Endothelial cell of umbilical vein (primary cell): ENCODE results near the gene TMIE. TPM values are rescaled to one million over a fixed set of nuclear protein-coding genes. Genes with fewer than 3 reads are reported as not detected.

Experiments used
- BruUV-seq: library from RNA; stranded (reverse); fragments of 400-500 nt; replicated peaks from 2 replicates; lab custom pipeline; 2021; lab: Mats Ljungman, UMichigan
- CTCF ChIA-PET: fragments of 300-600, 350-600 bp; sonication (Branson Sonifier 250); formaldehyde crosslinking; loops from one replicate; lab custom pipeline; 2021; ENCODE audit warnings: antibody characterized with exemption, inconsistent platforms; lab: Charles Lee
- POLR2A ChIA-PET: fragments of 300-600, 350-600 bp; sonication (Branson Sonifier 250); formaldehyde crosslinking; loops from one replicate; lab custom pipeline; 2021; ENCODE audit warnings: antibody characterized with exemption, inconsistent platforms; lab: Charles Lee
- DNase-seq: peaks from one replicate; pipeline ENCODE4 v3.0.0-alpha.2; 2011; ENCODE audit warnings: low read depth, low spot score
- FAIRE-seq: peaks from 2 replicates; lab custom pipeline; 2011; peaks lifted over from hg19 to GRCh38; lab: Jason Lieb, UNC
- H2AFZ ChIP-seq: 2 replicates; pipeline ENCODE4 v1.6.0; 2012; ENCODE audit warnings: low read depth, low read length, control low read depth, inconsistent platforms
- H3K27ac ChIP-seq: 2 replicates; pipeline ENCODE4 v1.5.1; 2011; ENCODE audit warnings: low read depth, mild to moderate bottlenecking, control low read depth, low read length, moderate library complexity; ENCODE audit not compliant: insufficient read depth
- H3K27me3 ChIP-seq, 2 experiments: 2 replicates each; pipeline versions ENCODE4 v1.6.0 to v1.6.1; 2011; ENCODE audit warnings: low read length in 2 of 2, mixed read lengths in 1 of 2; ENCODE audit not compliant: control insufficient read depth in 2 of 2, insufficient read depth in 2 of 2
- H3K36me3 ChIP-seq, 2 experiments: 2 replicates in 1 of 2; 3 replicates in 1 of 2; pipeline ENCODE4 v1.5.1; 2011; ENCODE audit warnings: low read length in 2 of 2, mild to moderate bottlenecking in 1 of 2, moderate library complexity in 1 of 2; ENCODE audit not compliant: control insufficient read depth in 2 of 2, insufficient read depth in 2 of 2; ENCODE audit errors: extremely low read depth in 1 of 2
- H3K4me1 ChIP-seq: 3 replicates; pipeline ENCODE4 v1.5.1; 2011; ENCODE audit warnings: mild to moderate bottlenecking, low read length; ENCODE audit not compliant: control insufficient read depth, insufficient read depth; ENCODE audit errors: extremely low read depth
- H3K4me2 ChIP-seq: 2 replicates; pipeline ENCODE4 v1.6.1; 2011; ENCODE audit warnings: low read length, control low read depth, mixed read lengths; ENCODE audit not compliant: insufficient read depth
- H3K4me3 ChIP-seq, 3 experiments: fragments of 200-600 bp in 1 of 3; sonication (generic), shearing (Covaris generic) in 1 of 3; replicated peaks in 1 of 3; 2 replicates each; pipeline ENCODE4 v1.5.1; 2011 to 2016; ENCODE audit warnings: control low read depth in 3 of 3, low read length in 3 of 3, mild to moderate bottlenecking in 2 of 3, inconsistent platforms in 1 of 3, low read depth in 1 of 3, moderate library complexity in 1 of 3; ENCODE audit not compliant: insufficient read depth in 1 of 3
- H3K79me2 ChIP-seq: 2 replicates; pipeline ENCODE4 v1.6.0; 2012; ENCODE audit warnings: low read length, inconsistent platforms; ENCODE audit not compliant: control insufficient read depth, insufficient read depth
- H3K9ac ChIP-seq: replicated peaks from 2 replicates; pipeline ENCODE3; 2011; ENCODE audit warnings: low read length, control low read depth; ENCODE audit not compliant: insufficient read depth; ENCODE audit errors: extremely low read depth
- H3K9me1 ChIP-seq: replicated peaks from 3 replicates; pipeline ENCODE4 v1.6.0; 2011; ENCODE audit warnings: mild to moderate bottlenecking, low read length; ENCODE audit not compliant: control insufficient read depth, insufficient read depth; ENCODE audit errors: extremely low read depth
- H3K9me3 ChIP-seq: replicated peaks from 2 replicates; pipeline ENCODE4 v1.5.1; 2012; ENCODE audit warnings: low read length, inconsistent platforms; ENCODE audit not compliant: control insufficient read depth, insufficient read depth
- H4K20me1 ChIP-seq: replicated peaks from 2 replicates; pipeline ENCODE3; 2011; ENCODE audit warnings: mild to moderate bottlenecking, low read length; ENCODE audit not compliant: control insufficient read depth, insufficient read depth; ENCODE audit errors: extremely low read depth
- EZH2 ChIP-seq: IDR thresholded peaks from 2 replicates; pipeline ENCODE4 v1.6.1; 2012; ENCODE audit warnings: borderline replicate concordance, low read depth, mild to moderate bottlenecking, moderate library complexity, low read length, inconsistent platforms; ENCODE audit not compliant: severe bottlenecking
- FOS ChIP-seq: IDR thresholded peaks from 2 replicates; pipeline ENCODE4 v1.6.1; 2011; ENCODE audit warnings: mild to moderate bottlenecking, low read length, moderate library complexity, borderline replicate concordance; ENCODE audit not compliant: insufficient read depth
- GATA2 ChIP-seq: IDR thresholded peaks from 2 replicates; pipeline ENCODE4 v1.7.0; 2011; ENCODE audit warnings: low read depth, mild to moderate bottlenecking, moderate library complexity, mixed read lengths, low read length; ENCODE audit not compliant: insufficient read length, insufficient read depth
- JUN ChIP-seq: IDR thresholded peaks from 2 replicates; pipeline ENCODE4 v1.6.1; 2011; ENCODE audit warnings: borderline replicate concordance, low read depth; ENCODE audit not compliant: insufficient read length, insufficient read depth
- POLR2AphosphoS5 ChIP-seq: IDR thresholded peaks from 2 replicates; pipeline ENCODE4 v1.6.1; 2012; ENCODE audit warnings: low read depth, mild to moderate bottlenecking, control low read depth, low read length, moderate library complexity; ENCODE audit not compliant: insufficient read depth
- dilution Hi-C: fragments of 300-500 bp; cut with MboI; formaldehyde crosslinking; loops from one replicate; pipeline ENCODE4 v1.15.0; 2019; ENCODE audit warnings: low sequenced_read_pairs; ENCODE audit not compliant: extremely low pct_ligation_motif_present
- intact Hi-C: fragments of 100-400 bp; cut with micrococcal nuclease; formaldehyde crosslinking; loops from one replicate; pipeline ENCODE4 v1.10.0; 2022
- polyA plus RNA-seq, 4 experiments: library from polyadenylated mRNA; depleted of rRNA in 3 of 4; stranded (reverse) in 3 of 4; unstranded in 1 of 4; fragments of >200 nt; gene quantifications; 2 replicates each; pipeline versions ENCODE4 v1.2.1 to v1.2.3, GENCODE V29; 2011 to 2012; ENCODE audit warnings: missing spikeins in 1 of 4
- total RNA-seq: library from RNA; stranded (reverse); gene quantifications from 2 replicates; pipeline ENCODE4 v1.2.3, GENCODE V29; 2021
- TF ChIP-seq, protein P1 (sequence below): IDR thresholded peaks from 2 replicates; pipeline ENCODE4 v1.6.1; 2011; ENCODE audit not compliant: insufficient read depth, insufficient read length

TMIE gene
- total and polyA plus RNA-seq, 2 donors (not counting 3 experiments of a cell fraction or from before 2014, with no cell fraction given) = 0.15 to 0.27 TPM

GRCh38 chr3:46695962-46696894, 5.0 kb upstream of the TMIE start:
- Histone ChIP-seq H4K20me1 (no peaks in the 10 kb centered on the region), H3K9me3 (no peaks in the 10 kb centered on the region), H3K27ac (no peak overlapping the region), H2AFZ (no peak overlapping the region), H3K4me1 (peaks cover 22% of the 10 kb centered on the region), H3K9ac (no peak overlapping the region), H3K4me3 (no peak overlapping the region), H3K27me3 (no peaks in the 10 kb centered on the region), H3K4me2 (no peak overlapping the region), H3K79me2 (no peaks in the 10 kb centered on the region), H3K36me3 (no peaks in the 10 kb centered on the region), H3K9me1 (no peaks in the 10 kb centered on the region)
- DNase-seq (no peak), FAIRE-seq (no peak)
- POLR2A ChIA-PET = interaction anchor here (0.7 kb wide), 1 partner anchor 623 kb away, joined by 3 read pairs; no protein-coding TSS in a partner anchor
- intact Hi-C loops (loop anchor here (2.0 kb wide), 1 partner anchor 65 kb away; no protein-coding TSS in a partner anchor), dilution Hi-C loops (no loop called here)
- CTCF ChIA-PET = interaction anchor here (0.6 to 2.9 kb wide), 13 partner anchors 9 to 675 kb away, joined by 3 to 18 read pairs (median 4); partner anchors contain the start of gene PRSS50
- BruUV-seq = no TSS peak
- TF ChIP-seq, protein P1, sequence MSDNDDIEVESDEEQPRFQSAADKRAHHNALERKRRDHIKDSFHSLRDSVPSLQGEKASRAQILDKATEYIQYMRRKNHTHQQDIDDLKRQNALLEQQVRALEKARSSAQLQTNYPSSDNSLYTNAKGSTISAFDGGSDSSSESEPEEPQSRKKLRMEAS = peak; percentile 21
- TF ChIP-seq EZH2 = no peak

DNA sequence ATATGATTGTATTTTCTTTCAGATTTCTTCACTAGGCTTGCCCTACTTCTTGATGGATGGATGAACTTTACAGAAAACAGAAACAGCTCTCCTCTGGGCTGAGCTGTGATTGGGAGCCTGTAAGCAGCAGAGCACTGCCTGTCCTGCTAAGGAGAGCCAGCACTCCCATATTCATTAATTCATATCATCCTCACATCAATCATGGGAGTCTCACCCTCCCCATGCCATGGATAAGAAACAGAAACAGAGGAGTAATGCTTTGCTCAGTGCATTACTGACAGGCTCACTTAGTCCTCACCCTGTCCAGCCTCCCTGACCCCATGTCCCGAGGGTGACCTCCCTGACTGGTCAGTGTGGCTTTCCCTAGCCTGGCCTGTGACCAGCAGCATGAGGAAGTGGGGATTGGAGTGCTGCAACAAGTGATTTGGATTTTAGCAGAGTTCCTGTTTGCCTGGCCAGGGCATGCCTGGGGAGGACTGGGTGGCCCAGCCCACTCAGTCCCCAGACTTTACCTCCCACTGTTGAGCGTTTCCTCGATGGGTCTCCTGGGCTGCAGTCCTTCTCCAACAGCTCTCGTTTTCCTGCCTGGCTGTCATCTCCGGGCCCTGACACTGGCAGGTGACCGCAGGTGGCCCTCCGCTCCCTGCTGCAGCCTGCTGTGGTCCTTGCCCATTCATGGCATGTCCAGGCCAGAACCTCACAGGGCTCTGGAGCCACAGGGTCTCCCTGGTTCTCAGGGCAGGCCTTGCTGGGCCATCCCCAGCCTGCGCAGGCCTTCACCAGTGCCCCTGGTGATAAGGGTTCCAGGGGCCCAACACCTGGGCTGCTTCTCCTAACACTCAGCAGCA, 1.3 kb upstream of the TMIE start:
- no peak overlapping the region for H3K9ac ChIP-seq
- dilution Hi-C loops = no loop called here
- TF ChIP-seq POLR2AphosphoS5 (no peak), GATA2 (no peak), JUN (no peak), FOS (no peak)
- TF ChIP-seq, protein P1 = no peak
- no peak for DNase-seq
- peaks cover 6 to 7% of the 10 kb centered on the region in 2 experiments for H3K27me3 ChIP-seq
- ChIA-PET POLR2A (no interaction called here), CTCF (no interaction called here)
- no peak for FAIRE-seq
- no peaks in the 10 kb centered on the region for H3K36me3 ChIP-seq
- H3K27ac ChIP-seq = no peak overlapping the region
- H3K79me2 ChIP-seq = no peaks in the 10 kb centered on the region
- H4K20me1 ChIP-seq = no peaks in the 10 kb centered on the region
- no peak overlapping the region for H3K4me3 ChIP-seq
- BruUV-seq = no TSS peak
- peaks cover 13% of the 10 kb centered on the region for H3K4me1 ChIP-seq
- no peak overlapping the region for H3K4me2 ChIP-seq
- no peaks in the 10 kb centered on the region for H3K9me1 ChIP-seq
- H2AFZ ChIP-seq = no peak overlapping the region
- intact Hi-C loops = loop anchor here (10.0 kb wide), 2 partner anchors 295 to 675 kb away; no protein-coding TSS in a partner anchor
- H3K9me3 ChIP-seq = no peaks in the 10 kb centered on the region
